ENCODE data around the gene FOXC2.
"Not testable (repeated sequence)": the region's sequence is repeated elsewhere in the genome, so short reads cannot be mapped to it uniquely, and the experiment has no call there.

FOXC2 gene

GRCh38 chr16:86573646-86574508 lies 7.2 kb downstream of the FOXC2 start:
- no peak for DNase-seq (ENCODE audit: low spot score)

GRCh38 chr16:86574646-86575045 lies 8.0 kb downstream of the FOXC2 start:
- DNase-seq (ENCODE audit: low spot score), result no peak

- no peak for DNase-seq (ENCODE audit: low spot score)
Measured at GRCh38 chr16:86575095-86575685, 8.6 kb downstream of the FOXC2 start.

GRCh38 chr16:86575754-86576557 lies 9.3 kb downstream of the FOXC2 start:
- no peak for DNase-seq (ENCODE audit: low spot score)

DNA sequence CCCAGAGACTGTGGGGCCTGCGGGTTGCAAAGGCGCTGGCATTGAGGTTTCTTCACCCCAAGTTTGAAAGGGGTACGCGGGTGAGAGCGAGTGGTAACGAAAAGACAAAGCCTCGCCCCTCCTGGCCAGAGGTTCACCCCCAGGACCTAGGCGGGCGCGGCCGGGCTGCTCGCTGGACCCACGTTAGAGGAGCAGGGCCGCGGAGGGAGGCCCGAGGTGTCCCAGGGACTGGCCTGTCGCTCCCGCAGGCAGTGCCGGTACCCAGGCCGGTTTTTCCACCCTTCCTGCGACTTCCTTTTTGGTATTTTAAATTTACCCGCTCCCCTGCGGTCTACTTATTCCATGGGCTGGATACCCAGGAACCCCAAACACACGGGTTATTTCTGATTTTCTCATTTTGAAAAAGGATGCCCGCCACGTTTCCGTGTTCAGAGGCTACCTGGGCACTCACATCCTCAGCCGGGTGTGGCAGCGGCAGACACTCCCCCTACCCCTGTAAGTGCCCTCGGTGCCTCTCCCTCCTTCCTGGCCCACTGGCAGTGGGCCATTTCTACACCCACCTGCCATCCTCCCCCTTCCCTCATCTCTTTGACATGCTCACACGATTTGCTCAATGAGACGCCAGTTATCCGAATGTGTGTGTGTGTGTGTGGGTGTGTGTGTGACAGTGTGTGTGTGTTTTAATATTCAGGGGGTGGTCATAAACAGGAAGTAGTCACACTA lies 10.1 kb downstream of the FOXC2 start:
- no peak for DNase-seq (ENCODE audit: low spot score)

- DNase-seq (ENCODE audit: low spot score), result no peak
Measured at GRCh38 chr16:86577314-86577971, 10.8 kb downstream of the FOXC2 start.

- no peak for DNase-seq (ENCODE audit: low spot score)
Measured at GRCh38 chr16:86578061-86578599, 11.5 kb downstream of the FOXC2 start, which contains the start of gene FOXL1. Gene FOXL1, plus strand, starts transcription at chr16:86578549. Its CDS starts 175 bp downstream, at chr16:86578724.

DNA sequence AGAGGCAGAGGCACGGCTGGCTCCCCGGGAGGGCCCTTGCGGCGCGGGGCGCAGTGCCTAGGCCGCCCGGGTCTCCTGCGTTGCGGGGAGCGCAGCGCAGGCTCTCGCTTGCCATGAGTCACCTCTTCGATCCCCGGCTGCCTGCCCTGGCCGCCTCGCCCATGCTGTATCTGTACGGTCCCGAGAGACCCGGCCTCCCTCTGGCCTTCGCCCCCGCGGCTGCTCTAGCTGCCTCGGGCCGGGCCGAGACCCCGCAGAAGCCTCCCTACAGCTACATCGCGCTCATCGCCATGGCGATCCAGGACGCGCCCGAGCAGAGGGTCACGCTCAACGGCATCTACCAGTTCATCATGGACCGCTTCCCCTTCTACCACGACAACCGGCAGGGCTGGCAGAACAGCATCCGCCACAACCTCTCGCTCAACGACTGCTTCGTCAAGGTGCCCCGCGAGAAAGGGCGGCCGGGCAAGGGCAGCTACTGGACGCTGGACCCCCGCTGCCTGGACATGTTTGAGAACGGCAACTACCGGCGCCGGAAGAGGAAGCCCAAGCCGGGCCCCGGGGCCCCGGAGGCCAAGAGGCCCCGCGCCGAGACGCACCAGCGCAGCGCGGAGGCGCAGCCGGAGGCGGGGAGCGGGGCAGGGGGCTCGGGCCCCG lies 12.1 kb downstream of the FOXC2 start:
- DNase-seq (ENCODE audit: low spot score), result no peak

DNA sequence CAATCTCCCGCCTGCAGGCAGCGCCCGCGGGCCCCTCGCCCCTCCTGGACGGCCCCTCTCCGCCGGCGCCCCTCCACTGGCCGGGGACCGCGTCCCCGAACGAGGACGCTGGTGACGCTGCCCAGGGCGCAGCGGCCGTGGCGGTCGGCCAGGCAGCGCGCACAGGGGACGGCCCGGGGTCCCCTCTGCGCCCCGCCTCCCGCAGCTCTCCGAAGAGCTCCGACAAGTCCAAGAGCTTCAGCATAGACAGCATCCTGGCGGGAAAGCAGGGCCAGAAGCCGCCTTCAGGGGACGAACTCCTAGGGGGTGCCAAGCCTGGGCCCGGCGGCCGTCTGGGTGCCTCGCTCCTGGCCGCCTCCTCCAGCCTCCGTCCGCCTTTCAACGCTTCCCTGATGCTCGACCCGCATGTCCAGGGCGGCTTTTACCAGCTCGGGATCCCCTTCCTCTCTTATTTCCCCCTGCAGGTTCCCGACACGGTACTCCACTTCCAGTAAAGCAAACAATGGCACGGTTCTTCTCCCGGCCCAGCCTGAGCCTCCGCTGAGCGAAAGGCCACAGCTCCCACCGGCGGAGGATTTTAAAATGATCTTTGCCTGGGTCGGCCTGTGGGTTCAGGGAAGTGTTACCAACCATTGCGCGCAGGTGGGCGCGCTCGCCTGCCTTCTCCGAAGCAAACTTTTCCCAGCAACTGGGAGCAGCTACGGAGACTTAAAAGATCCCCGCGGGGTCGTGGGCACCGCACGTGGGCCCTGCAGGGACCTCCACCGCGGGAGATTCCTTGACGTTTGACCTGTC lies 12.8 kb downstream of the FOXC2 start:
- no peak for DNase-seq (ENCODE audit: low spot score)

DNA sequence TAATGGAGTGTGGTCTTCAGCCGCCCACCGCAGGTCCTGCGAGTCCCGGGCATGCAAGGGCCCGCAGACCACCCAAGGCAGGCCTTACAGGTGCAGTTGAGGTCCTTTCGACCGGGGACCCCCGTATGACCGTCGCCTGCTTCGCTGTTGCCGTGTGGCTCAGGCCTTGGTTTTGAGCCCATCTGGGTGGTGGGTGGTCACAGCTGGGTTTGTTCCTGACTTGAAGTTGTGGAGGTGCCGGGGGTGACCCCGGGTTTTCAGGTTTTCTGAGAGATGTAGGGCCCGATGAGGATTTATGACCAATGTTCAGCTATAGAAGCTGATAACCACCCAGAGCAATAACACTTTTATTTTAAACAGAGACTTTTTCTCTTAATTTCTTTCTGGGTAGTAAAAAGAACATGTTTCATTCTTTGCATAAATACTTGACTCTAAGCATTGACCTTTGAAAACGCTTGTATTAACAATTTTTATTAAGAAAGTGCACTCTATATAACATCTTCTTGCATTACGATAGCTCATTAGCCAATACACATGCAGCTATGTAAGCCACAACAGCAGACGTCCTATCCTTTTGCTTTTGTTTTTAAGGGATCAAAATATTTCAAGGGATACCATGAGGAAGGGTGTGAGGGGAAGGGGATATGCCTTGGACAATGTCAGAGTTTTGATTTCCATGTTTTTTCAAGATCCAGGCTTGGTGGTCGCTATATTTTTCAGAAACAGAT lies 13.6 kb downstream of the FOXC2 start:
- DNase-seq (ENCODE audit: low spot score), result no peak

GRCh38 chr16:86580791-86581170 lies 14.2 kb downstream of the FOXC2 start:
- DNase-seq (ENCODE audit: low spot score), result no peak

GRCh38 chr16:86581458-86581857 lies 14.8 kb downstream of the FOXC2 start:
- DNase-seq (ENCODE audit: low spot score), result no peak

DNA sequence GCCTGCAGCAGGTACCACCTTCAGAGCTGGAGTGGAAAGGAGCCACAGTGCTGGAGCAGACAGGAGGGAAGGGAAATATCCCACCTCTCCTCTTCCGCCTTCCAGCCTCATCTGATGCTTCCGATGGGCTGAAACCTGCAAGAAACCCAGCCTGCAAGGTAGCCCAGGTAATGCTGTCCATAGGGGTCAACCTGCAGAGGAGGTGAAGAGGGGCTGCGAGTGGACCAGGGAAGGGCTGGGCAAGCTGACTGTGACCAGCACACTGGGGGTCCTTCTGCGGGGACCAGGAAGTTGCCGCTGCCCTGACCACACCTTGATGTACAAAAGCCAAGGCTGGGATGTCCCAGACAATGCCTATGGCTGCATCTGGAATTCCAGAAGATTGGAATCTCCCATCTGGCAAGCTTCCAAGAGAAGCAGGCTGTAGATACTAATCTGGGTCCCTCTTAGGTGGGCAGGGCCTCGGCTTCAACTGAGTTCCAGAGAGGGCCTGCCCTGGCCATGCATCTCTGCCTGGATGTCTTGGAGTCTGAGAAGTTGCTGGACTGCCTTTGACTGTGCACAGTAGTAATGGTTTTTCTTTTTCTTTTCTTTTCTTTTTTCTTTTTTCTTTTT lies 17.5 kb downstream of the FOXC2 start:
- no peak for DNase-seq (ENCODE audit: low spot score)

DNA sequence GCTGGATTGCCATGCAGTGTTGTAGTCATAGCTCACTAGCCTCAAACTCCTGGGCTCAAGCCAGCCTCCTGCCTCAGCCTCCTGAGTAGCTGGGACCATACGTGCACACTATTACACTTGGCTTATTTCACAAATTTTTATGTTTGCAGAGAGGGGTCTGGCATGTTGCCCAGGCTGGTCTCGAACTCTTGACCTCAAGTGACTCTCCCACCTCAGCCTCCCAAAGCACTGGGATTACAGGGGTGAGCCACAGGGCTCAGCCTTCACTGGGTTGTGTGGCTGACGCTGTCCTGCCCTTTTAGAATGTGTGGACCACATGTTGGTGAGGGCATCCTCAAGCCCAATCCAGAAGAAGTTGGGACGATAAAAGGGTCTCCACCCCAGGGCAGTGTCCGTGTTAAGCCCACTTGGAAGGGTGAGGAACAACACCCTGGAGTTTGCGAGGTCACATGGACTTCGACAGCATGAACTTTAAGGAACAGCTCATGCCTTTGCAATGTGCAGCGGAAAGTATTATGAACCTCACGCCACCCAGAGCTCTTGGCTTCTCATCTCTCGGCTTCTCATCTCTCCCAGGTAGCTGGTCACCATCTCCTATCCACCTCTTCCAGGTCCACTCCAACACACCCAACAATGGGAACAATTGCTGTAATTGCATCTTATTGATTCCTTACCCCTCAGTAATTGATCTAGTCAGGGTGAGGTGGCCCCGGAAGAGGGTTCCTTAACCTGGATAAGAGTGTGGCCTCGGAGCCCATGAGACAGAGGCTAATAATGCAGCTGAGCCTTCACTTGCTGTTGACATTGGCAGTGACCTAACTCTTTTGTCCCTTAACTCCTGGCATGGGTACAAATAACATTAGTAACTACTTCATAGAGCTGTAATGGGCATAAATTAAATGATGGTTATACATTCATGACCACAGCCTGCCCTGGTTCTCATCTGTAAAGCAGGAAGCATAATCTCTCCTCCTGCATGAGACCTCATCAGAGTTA lies 18.4 kb downstream of the FOXC2 start:
- DNase-seq (ENCODE audit: low spot score), result no peak

- no peak for DNase-seq (ENCODE audit: low spot score)
Measured at GRCh38 chr16:86585821-86586611, 19.4 kb downstream of the FOXC2 start.

- DNase-seq (ENCODE audit: low spot score), result no peak
Measured at GRCh38 chr16:86587487-86587886, 20.9 kb downstream of the FOXC2 start.

- DNase-seq (ENCODE audit: low spot score), result not testable (repeated sequence)
Measured at GRCh38 chr16:86587955-86588354, 21.3 kb downstream of the FOXC2 start.
